Myocyte (in vitro differentiated cells): ENCODE results near the gene GLIPR2. TPM values are rescaled to one million over a fixed set of nuclear protein-coding genes. Genes with fewer than 3 reads are reported as not detected.
"Not testable (repeated sequence)": the region's sequence is repeated elsewhere in the genome, so short reads cannot be mapped to it uniquely, and the experiment has no call there.

ENCODE experiments used
- DNase-seq: peaks from one replicate; pipeline ENCODE4 v3.0.0-alpha.2; 2012; ENCODE audit warnings: low read depth
- total RNA-seq: library from RNA; depleted of rRNA; stranded (reverse); fragments of >200 nt; gene quantifications from 2 replicates; pipeline ENCODE4 v1.2.3, GENCODE V29; 2014

GLIPR2 gene
- total RNA-seq, 1 donor from 2014 or later, result 24.2 TPM

DNA sequence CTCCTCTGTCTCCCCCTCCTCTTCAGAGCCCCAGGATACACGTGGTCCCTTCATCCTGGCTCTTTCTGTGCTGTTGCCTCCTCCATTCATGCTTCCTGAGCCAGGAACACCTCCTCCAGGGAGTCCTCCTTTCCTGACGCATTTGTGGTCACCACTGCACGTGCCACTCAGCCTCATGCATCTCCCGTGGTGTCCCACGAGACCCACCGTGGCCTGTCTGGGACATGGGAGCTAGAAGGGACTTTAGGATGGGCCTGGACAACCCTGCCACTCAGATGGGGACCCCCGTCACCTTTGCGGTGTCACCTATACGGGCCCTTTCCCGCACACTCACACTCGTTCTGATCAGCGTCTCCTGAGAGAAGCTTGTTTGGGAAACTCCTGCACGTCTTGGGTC is 6.7 kb downstream of the GLIPR2 start:
- DNase-seq, result no peak

DNA sequence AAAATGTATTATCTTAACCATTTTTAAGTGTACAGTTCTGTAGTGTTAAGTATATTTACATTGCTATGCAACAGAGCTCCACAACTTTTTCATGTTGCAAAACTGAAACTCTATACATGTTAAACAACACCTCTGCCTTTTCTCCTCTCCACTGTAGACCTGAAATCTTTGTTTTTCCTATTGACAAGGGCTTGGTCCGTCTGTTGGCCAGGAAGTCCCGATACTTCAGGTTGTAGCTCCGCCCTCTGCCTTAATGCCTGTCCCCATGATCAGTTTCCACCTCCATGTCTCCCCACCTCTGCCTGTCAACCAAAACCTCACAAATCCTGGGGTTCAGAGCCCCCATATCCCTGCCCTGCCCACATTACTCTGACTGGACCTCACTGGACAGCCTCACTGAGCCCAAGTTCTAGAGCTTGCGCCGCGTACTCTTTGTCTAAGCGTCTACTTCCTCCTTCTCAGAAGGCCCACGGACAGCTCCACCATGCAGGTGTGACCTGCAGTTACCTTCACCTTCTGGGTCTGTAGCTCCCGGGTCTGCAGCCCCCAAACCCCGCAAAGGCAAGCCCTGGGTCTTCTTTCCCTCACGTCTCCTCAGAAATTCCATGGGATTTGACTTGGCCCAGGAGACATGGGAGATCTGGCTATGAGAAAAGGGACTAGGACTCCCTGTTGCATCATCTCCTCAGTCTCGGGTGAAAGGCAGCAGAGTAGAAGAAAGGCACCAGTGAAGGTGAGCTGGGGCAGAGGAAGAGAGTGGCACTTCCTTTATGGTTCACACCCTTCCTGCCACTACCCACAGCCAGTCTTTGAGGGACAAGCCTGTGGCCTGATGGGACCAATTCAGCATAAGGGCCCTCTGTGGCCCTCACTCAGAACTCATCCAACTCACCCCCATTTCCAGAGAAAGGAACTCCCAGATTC is 8.0 kb downstream of the GLIPR2 start:
- no peak for DNase-seq

- no peak for DNase-seq
Measured at GRCh38 chr9:36145970-36146369, 9.4 kb downstream of the GLIPR2 start.

- DNase-seq, result no peak
Measured at GRCh38 chr9:36146651-36147050, 10.1 kb downstream of the GLIPR2 start.

DNA sequence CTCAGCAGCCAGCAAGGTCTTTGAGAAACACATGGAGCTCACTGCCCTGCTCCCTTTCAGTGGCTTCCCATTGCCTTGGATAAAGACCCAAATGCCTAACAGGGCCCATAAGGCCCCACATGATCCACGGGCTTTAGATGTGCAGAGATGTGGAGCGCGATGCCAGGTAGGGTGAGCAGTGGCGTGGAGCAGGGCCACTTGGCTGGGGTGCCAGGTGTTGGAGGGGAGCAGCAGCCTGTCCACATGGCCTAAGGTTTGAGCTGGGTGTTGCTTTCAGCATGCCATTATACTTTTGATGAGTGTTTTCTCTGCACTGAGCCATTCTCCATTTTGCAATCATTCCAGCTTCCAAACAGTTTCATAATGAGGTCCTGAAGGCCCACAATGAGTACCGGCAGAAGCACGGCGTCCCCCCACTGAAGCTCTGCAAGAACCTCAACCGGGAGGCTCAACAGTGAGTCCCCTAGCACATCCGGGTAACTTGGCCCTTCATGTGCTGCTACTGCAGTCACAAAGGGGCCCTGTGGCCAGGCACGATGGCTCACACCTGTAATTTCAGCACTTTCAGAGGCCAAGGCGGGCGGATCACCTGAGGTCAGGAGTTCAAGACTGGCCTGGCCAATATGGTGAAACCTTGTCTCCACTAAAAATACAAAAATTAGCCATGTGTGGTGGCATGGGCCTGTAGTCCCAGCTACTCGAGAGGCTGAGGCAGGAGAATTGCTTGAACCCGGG is 11.1 kb downstream of the GLIPR2 start:
- DNase-seq, result no peak

DNA sequence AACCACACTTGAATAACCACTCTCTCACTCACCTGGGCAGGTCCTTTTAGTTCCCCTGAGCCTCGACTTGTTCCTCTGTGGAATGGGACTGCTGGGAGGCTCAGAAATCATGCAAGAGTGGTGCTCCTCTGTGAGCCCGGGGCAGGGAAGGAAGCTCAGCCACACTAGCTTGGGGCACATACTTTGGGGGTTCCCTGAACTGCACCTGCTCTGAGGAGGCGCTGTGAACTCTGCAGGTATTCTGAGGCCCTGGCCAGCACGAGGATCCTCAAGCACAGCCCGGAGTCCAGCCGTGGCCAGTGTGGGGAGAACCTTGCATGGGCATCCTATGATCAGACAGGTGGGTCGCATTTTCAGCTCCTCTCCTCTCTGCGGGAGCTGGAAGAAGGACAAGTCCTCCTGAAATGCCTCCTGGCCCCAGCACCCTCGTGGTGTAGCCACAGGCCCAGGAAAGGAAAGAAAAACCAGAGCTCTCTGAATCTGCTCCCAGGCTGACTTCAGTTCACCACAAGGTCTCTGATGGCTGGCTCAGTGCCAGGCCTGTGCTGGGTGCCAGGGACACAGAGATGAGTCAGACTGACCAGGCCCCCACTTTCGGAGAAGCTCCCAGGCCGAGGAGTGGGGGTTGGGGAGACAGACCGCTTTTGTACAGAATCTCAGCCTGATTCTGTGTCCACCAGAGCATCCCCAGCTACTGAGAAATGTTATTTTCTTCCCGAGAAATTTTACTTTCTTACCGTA is 11.9 kb downstream of the GLIPR2 start:
- peak; percentile 99 for DNase-seq

DNA sequence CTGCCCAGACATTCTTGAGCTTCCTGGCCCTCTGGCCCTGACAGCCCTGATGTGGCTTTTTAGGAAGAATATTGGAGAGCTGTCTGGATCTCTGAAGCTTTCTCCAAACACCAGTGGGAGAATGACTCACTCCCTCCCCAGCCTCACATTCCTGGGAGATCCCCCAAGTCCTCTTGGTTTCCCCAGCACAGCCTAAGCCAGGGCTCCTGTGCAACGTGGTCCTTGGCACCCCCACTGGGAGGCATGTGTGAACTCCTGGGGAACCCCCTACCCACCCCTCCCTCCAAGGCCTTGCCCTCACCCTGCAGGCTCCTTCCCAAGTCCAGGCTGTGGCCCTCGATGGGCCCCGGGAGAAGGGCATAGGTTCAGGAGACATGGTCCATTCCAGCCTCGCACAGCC is 12.7 kb downstream of the GLIPR2 start:
- peak; percentile 62 for DNase-seq

DNA sequence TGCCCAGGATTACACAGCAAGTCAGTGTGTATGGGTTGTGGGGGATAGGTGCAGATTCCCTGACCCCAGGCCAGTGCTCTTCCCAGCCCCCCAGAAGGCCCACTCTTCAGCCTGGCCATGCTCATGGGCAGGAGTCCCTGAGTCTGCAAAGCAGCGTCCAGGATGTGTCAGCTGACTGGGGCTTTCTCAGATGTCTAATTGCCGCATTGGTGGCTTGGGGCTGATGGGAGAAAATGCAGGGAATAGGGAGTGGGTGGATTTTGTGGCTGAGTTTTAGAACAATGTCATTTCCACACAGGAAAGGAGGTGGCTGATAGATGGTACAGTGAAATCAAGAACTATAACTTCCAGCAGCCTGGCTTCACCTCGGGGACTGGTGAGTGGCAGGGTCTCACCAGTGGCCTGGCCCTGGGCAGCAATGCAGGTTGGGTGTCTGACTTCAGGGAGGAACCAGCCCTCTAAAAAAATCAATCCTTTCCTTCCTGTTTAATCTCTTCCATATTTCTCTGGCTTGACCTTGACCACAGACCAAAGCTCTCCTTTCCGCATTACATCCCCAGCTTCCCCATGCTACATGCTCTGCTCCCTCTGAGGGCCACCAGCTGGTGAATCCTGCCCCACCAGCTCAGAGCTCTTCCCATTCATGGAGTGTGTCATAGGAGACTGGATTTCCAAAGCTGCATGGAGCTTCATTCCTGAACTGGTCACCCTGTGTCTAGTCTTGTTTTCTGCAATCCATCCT is 14.2 kb downstream of the GLIPR2 start:
- DNase-seq, result no peak

DNA sequence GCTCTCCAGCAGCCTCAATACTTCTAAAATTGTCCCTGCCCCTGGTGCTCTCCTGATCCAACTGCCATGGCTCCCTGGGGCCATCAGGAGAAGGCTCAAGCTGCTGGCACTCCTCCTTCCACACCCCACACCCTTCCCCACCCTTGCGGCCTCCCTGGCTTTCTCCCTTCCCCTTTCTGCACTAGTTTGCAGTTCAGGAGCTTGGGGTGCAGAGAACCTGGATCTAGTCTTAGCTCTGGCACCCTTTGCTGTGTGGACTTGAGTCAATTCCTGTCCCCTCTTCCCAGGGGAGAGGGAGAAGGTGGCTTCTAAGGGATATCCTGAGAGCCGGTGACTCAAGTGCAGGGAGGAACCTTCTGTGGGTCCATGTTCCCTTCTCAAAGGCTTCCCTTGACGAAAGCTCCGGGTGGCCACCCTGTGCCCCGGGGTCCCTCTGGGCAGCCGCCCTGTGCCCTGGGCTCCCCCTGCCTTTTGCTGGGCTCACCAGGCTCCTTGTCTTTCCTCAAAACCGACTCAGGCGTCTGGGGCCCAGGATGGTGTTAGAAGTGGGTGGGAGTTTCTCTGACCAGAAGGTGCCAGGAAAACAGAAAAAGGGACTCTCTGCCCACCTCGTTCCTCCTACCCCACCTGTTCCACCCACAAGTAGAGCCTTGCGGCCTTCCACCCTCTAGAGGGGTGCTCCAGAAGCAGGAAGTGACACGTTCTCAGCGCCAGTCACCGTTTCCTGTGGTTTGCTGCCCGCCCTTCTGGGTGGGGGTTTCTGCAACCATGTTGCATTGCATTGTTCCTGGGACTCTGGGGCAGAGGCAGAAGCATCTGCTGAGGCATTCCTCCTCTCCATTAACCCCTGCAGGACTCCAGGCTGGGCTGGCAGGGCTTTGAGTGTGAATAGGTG is 15.0 kb downstream of the GLIPR2 start:
- DNase-seq, result peak; percentile 36

- DNase-seq, result no peak
Measured at GRCh38 chr9:36152741-36153438, 16.4 kb downstream of the GLIPR2 start.

DNA sequence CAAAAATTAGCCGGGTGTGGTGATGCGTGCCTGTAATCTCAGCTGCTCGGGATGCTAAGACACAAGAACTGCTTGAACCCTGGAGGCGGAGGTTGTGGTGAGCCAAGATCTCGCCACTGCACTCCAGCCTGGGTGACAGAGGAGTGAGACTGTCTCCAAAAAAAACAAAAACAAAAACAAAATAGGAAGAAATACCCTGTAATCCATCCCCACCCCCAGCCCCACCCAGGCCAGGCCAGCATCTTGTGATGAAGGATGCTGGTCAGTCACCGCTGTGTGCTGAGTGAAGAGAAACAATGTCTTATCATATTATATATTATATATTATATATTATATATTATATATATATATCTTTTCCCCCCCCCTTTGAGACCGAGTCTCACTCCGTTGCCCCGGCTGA is 17.2 kb downstream of the GLIPR2 start:
- DNase-seq, result no peak

GRCh38 chr9:36154331-36154952 is 17.9 kb downstream of the GLIPR2 start:
- peak; percentile 47 for DNase-seq

DNA sequence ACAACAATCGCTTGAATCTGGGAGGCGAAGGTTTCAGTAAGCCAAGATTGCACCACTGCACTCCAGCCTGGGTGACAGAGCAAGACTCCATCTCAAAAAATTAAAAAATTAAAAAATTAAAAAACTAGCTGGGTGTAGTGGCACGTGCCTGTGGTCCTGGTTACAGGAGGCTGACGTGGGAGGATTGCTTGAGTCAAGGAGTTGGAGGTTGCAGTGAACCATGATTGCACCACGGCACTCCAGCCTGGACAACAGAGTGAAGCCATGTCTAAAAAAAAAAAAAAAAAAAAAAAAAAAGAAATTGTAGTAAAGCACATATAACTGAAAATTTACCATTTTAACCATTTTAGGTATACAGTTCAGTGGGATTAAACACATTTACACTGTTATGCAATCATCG is 19.6 kb downstream of the GLIPR2 start:
- no peak for DNase-seq

- DNase-seq, result peak; percentile 50
Measured at GRCh38 chr9:36158122-36158521, 21.6 kb downstream of the GLIPR2 start.

GRCh38 chr9:36158917-36159316 is 22.4 kb downstream of the GLIPR2 start:
- no peak for DNase-seq

GRCh38 chr9:36159509-36159908 is 23.0 kb downstream of the GLIPR2 start:
- DNase-seq, result not testable (repeated sequence)

DNA sequence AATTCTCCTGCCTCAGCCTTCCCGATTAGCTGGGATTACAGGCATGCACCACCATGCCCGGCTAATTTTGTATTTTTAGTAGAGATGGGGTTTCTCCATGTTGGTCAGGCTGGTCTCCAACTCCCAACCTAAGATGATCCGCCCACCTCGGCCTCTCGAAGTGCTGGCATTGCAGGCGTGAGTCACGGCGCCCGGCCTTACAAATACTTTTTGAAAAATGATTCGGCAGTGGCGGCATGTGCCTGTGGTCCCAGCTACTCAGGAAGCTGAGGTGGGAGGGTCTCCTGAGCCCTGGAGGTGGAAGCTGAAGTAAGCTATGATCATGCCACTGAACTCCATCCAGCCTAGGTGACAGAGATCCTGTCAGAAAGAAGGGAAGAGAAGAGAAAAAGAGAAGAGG is 23.6 kb downstream of the GLIPR2 start:
- DNase-seq, result not testable (repeated sequence)

DNA sequence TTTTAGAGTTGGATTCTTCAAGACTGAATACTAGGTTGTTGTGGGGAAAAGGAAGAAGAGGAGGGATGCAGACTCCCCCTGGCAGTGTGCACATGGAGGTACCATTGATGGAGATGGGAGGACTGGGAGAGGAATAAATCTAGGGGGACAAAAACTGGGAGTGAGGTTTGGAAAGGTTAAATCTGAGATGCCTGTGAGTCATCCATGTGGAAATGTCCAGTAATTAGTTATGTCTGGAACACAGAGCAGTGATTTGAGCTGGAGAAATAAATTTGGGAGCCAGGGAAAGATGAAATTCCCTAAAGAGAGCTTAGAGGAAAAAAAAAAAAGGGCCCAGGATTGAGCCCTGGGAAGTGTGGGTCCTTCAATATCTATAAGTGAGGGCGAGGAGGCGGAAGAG is 24.7 kb downstream of the GLIPR2 start:
- DNase-seq, result no peak

DNA sequence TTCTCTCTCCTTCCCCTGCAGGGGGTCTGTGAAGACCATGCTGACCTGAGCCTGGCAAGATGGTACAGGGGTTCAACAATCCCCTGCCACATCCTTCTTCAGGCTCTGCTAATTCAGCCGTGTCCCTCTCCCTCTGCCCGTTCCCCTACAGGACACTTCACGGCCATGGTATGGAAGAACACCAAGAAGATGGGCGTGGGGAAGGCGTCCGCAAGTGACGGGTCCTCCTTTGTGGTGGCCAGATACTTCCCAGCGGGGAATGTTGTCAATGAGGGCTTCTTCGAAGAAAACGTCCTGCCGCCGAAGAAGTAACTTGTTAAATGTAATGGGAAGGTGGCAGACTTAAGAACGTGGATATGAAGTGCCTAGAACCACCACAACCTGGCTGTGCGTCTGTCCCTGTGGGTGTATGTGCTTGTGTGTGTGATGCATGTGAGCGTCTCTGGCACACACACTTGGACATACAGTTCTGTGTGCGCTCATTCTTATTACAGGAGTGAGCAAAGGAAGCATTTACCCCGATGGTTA is 25.7 kb downstream of the GLIPR2 start:
- DNase-seq, result no peak
